Measurements from ENCODE around the gene HAPLN2.

HAPLN2 gene

DNA sequence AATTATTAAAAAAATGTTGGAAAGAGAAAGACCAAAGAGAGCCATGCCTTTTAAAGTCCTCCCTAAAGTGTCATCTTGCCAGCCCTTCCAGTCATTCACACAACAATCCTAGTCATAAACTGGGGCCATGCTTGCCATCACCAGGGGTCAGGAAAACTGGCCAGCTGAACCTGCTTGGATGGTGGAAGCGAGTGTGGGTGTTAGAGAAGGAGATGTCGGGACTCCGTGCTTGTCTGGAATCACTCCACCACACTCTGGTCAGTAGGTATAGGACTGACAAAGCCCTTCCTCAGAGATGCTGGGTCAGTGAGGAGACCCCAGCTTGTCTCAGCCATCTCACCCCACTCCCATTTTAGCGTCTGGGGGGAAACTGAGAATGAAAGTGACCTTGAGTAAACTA is 3.3 kb upstream of the HAPLN2 start:
- Histone ChIP-seq H3K4ac (ENCODE audit: low read length) (no peak overlapping the region), H3K18ac (ENCODE audit: low read length) (no peak overlapping the region), H2BK5ac (ENCODE audit: low read length) (no peak overlapping the region), H3K79me1 (ENCODE audit: low read depth, low read length) (no peaks in the 10 kb centered on the region), H3K4me2 (ENCODE audit: insufficient read depth, low read length, poor library complexity, severe bottlenecking) (no peak overlapping the region), H3K36me3 (replicated peaks in 1 of 2; ENCODE audit: control insufficient read depth in 2 of 2, insufficient read depth in 2 of 2, low read length in 2 of 2) (no peaks in the 10 kb centered on the region), H3K23ac (ENCODE audit: low read depth, low read length, poor library complexity) (no peak overlapping the region), H3K27ac (replicated peaks; ENCODE audit: low read length) (no peak overlapping the region), H3K9me3 (replicated peaks in 1 of 2; ENCODE audit: control insufficient read depth in 2 of 2, insufficient read depth in 1 of 2, low read depth in 1 of 2, low read length in 2 of 2) (no peaks in the 10 kb centered on the region), H3K14ac (ENCODE audit: low read length) (no peak overlapping the region), H4K8ac (ENCODE audit: low read depth, low read length) (no peak overlapping the region), H3K4me1 (ENCODE audit: control insufficient read depth in 2 of 2, insufficient read depth in 1 of 2, low read depth in 1 of 2, low read length in 2 of 2) (no peaks in the 10 kb centered on the region), H2BK12ac (ENCODE audit: low read length) (no peak overlapping the region), H2AFZ (ENCODE audit: low read length) (no peak overlapping the region), H4K91ac (ENCODE audit: low read depth, low read length, poor library complexity) (no peak overlapping the region), H2BK120ac (ENCODE audit: low read depth, low read length) (no peak overlapping the region), H3K9ac (ENCODE audit: low read depth, low read length, poor library complexity) (no peak overlapping the region), H2AK5ac (ENCODE audit: low read depth, low read length) (no peak overlapping the region), H3K4me3 (ENCODE audit: low read length in 2 of 2) (no peak overlapping the region), H2BK15ac (ENCODE audit: low read length) (no peak overlapping the region), H3K27me3 (ENCODE audit: control insufficient read depth in 3 of 3, insufficient read depth in 3 of 3, low read depth in 1 of 3, low read length in 3 of 3) (peaks cover 0 to 48% (median 14%) of the 10 kb centered on the region in 3 experiments)
- no CpG with 5 or more reads among the region's 4 CpGs for WGBS, 2 donors (ENCODE audit: extremely low coverage in 2 of 2, insufficient read length in 2 of 2, insufficient replicate concordance in 1 of 2)
- DNase-seq (ENCODE audit: low spot score), result no peak

DNA sequence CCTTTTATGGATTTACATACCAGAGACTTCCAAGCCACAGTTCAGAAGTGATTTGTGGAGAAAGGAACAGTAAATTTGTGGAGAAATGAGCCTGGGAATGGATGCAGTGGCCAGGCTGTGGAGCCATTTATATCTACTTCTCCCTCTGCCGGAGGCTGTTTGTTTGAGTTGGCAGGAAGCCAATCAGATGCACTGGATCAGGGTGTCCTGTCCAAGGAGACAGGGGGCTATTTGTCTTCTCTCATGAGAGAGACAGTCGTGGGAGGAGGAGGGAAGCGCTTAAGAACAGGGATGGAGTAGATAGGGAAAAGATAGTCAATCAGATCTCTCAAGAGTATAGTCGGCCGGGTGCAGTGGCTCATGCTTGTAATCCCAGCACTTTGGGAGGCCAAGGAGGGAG is 2.8 kb upstream of the HAPLN2 start:
- no peak for DNase-seq (ENCODE audit: low spot score)

DNA sequence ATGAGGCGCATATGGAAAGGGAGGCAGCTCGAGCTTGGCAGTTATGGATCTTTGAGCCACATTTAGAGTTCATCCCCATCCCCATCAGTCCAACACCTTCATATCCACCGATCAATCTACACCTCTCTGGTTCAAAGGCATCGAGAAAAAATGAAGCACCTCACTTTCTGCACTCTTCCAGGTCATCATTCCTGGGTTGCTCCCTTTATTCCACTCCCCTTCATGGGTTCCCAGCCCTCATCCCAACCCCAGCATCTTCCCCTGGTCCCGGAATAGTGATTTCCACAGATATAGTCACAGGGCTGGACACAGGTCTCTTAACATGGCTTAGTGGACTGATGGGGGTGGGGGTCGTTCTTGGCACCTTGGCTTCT is 354 bp downstream of the HAPLN2 start:
- no peak overlapping the region for H2BK120ac ChIP-seq (ENCODE audit: low read depth, low read length)
- H3K27me3 ChIP-seq (ENCODE audit: control insufficient read depth in 3 of 3, insufficient read depth in 3 of 3, low read depth in 1 of 3, low read length in 3 of 3), result peaks cover 11 to 67% (median 43%) of the 10 kb centered on the region in 3 experiments
- H3K36me3 ChIP-seq (replicated peaks in 1 of 2; ENCODE audit: control insufficient read depth in 2 of 2, insufficient read depth in 2 of 2, low read length in 2 of 2), result no peaks in the 10 kb centered on the region
- H3K14ac ChIP-seq (ENCODE audit: low read length), result no peak overlapping the region
- no peak overlapping the region for H2BK12ac ChIP-seq (ENCODE audit: low read length)
- H3K27ac ChIP-seq (replicated peaks; ENCODE audit: low read length), result no peak overlapping the region
- H2BK15ac ChIP-seq (ENCODE audit: low read length), result no peak overlapping the region
- no peak overlapping the region for H2AFZ ChIP-seq (ENCODE audit: low read length)
- H3K4me2 ChIP-seq (ENCODE audit: insufficient read depth, low read length, poor library complexity, severe bottlenecking), result no peak overlapping the region
- no peak overlapping the region for H2BK5ac ChIP-seq (ENCODE audit: low read length)
- peaks cover 0 to 3% of the 10 kb centered on the region in 2 donors for H3K4me1 ChIP-seq (ENCODE audit: control insufficient read depth in 2 of 2, insufficient read depth in 1 of 2, low read depth in 1 of 2, low read length in 2 of 2)
- H2AK5ac ChIP-seq (ENCODE audit: low read depth, low read length), result no peak overlapping the region
- no CpG with 5 or more reads among the region's 6 CpGs for WGBS, 2 donors (ENCODE audit: extremely low coverage in 2 of 2, insufficient read length in 2 of 2, insufficient replicate concordance in 1 of 2)
- no peak for DNase-seq (ENCODE audit: low spot score)
- H3K23ac ChIP-seq (ENCODE audit: low read depth, low read length, poor library complexity), result no peak overlapping the region
- no peak overlapping the region for H4K91ac ChIP-seq (ENCODE audit: low read depth, low read length, poor library complexity)
- no peaks in the 10 kb centered on the region for H3K79me1 ChIP-seq (ENCODE audit: low read depth, low read length)
- H3K4ac ChIP-seq (ENCODE audit: low read length), result no peak overlapping the region
- H4K8ac ChIP-seq (ENCODE audit: low read depth, low read length), result no peak overlapping the region
- peak overlapping the region; percentile 6 for H3K9ac ChIP-seq (ENCODE audit: low read depth, low read length, poor library complexity)
- peaks cover 0 to 4% of the 10 kb centered on the region in 2 donors for H3K9me3 ChIP-seq (replicated peaks in 1 of 2; ENCODE audit: control insufficient read depth in 2 of 2, insufficient read depth in 1 of 2, low read depth in 1 of 2, low read length in 2 of 2)
- no peak overlapping the region for H3K4me3 ChIP-seq (ENCODE audit: low read length in 2 of 2)
- H3K18ac ChIP-seq (ENCODE audit: low read length), result no peak overlapping the region

More for the DNA sequence above, 2.8 kb upstream of the HAPLN2 start:
- no peak overlapping the region for H3K14ac ChIP-seq (ENCODE audit: low read length)
- no peak overlapping the region for H2BK5ac ChIP-seq (ENCODE audit: low read length)
- H3K23ac ChIP-seq (ENCODE audit: low read depth, low read length, poor library complexity), result no peak overlapping the region
- H4K8ac ChIP-seq (ENCODE audit: low read depth, low read length), result no peak overlapping the region
- H2BK12ac ChIP-seq (ENCODE audit: low read length), result no peak overlapping the region
- H2AFZ ChIP-seq (ENCODE audit: low read length), result no peak overlapping the region
- H2BK120ac ChIP-seq (ENCODE audit: low read depth, low read length), result no peak overlapping the region
- H2AK5ac ChIP-seq (ENCODE audit: low read depth, low read length), result no peak overlapping the region
- H3K9ac ChIP-seq (ENCODE audit: low read depth, low read length, poor library complexity), result peak overlapping the region; percentile 10
- no peak overlapping the region for H3K4me3 ChIP-seq (ENCODE audit: low read length in 2 of 2)
- H4K91ac ChIP-seq (ENCODE audit: low read depth, low read length, poor library complexity), result no peak overlapping the region
- H2BK15ac ChIP-seq (ENCODE audit: low read length), result no peak overlapping the region
- no peaks in the 10 kb centered on the region for H3K79me1 ChIP-seq (ENCODE audit: low read depth, low read length)
- H3K4me1 ChIP-seq (ENCODE audit: control insufficient read depth in 2 of 2, insufficient read depth in 1 of 2, low read depth in 1 of 2, low read length in 2 of 2), result no peaks in the 10 kb centered on the region
- peaks cover 0 to 53% (median 18%) of the 10 kb centered on the region in 3 experiments for H3K27me3 ChIP-seq (ENCODE audit: control insufficient read depth in 3 of 3, insufficient read depth in 3 of 3, low read depth in 1 of 3, low read length in 3 of 3)
- H3K27ac ChIP-seq (replicated peaks; ENCODE audit: low read length), result no peak overlapping the region
- H3K36me3 ChIP-seq (replicated peaks in 1 of 2; ENCODE audit: control insufficient read depth in 2 of 2, insufficient read depth in 2 of 2, low read length in 2 of 2), result no peaks in the 10 kb centered on the region
- no peaks in the 10 kb centered on the region for H3K9me3 ChIP-seq (replicated peaks in 1 of 2; ENCODE audit: control insufficient read depth in 2 of 2, insufficient read depth in 1 of 2, low read depth in 1 of 2, low read length in 2 of 2)
- no peak overlapping the region for H3K18ac ChIP-seq (ENCODE audit: low read length)
- H3K4me2 ChIP-seq (ENCODE audit: insufficient read depth, low read length, poor library complexity, severe bottlenecking), result no peak overlapping the region
- no CpG with 5 or more reads among the region's 5 CpGs for WGBS, 2 donors (ENCODE audit: extremely low coverage in 2 of 2, insufficient read length in 2 of 2, insufficient replicate concordance in 1 of 2)
- no peak overlapping the region for H3K4ac ChIP-seq (ENCODE audit: low read length)

DNA sequence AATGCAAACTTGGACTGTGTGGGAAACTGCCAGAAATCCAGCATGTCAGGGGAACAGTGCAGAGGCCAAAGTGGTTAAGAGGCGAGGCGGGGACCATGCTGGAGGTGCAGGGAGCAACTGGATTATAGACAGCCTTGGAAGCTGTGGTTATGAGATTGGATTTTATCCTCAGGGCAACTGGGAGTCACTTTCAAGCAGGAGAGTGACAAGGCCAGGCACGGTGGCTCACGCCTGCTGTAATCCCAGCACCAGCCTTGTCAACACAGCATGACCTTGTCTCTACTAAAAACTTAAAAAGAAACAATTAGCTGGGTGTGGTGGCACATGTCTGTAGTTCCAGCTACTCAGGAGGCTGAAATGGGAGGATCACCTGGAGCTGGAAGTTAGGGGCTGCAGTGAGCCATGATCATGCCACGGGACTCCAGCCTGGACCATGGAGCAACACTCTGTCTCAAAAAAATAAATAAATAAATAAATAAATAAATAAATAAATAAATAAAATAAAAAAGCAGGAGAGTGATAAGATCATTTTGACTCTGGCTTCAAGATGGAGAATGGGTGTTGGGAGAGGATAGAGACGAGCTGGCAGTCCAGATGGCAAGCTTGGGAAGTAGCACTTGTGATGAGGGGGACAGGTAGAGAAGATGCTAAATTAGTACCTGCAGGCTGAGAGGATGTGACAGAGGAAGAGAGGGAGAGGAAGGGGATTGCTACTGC is 3.5 kb downstream of the HAPLN2 start:
- Histone ChIP-seq H2BK12ac (ENCODE audit: low read length) (no peak overlapping the region), H3K4me2 (ENCODE audit: insufficient read depth, low read length, poor library complexity, severe bottlenecking) (no peak overlapping the region), H2BK15ac (ENCODE audit: low read length) (no peak overlapping the region), H2BK5ac (ENCODE audit: low read length) (no peak overlapping the region), H3K27ac (replicated peaks; ENCODE audit: low read length) (no peak overlapping the region), H3K4me3 (ENCODE audit: low read length in 2 of 2) (peak overlapping the region in 1 of 2 donors; percentile 42), H3K9me3 (replicated peaks in 1 of 2; ENCODE audit: control insufficient read depth in 2 of 2, insufficient read depth in 1 of 2, low read depth in 1 of 2, low read length in 2 of 2) (peaks cover 0 to 4% of the 10 kb centered on the region in 2 donors), H2AK5ac (ENCODE audit: low read depth, low read length) (no peak overlapping the region), H3K79me1 (ENCODE audit: low read depth, low read length) (no peaks in the 10 kb centered on the region), H2BK120ac (ENCODE audit: low read depth, low read length) (no peak overlapping the region), H4K91ac (ENCODE audit: low read depth, low read length, poor library complexity) (no peak overlapping the region), H3K18ac (ENCODE audit: low read length) (no peak overlapping the region), H3K9ac (ENCODE audit: low read depth, low read length, poor library complexity) (no peak overlapping the region), H3K36me3 (replicated peaks in 1 of 2; ENCODE audit: control insufficient read depth in 2 of 2, insufficient read depth in 2 of 2, low read length in 2 of 2) (no peaks in the 10 kb centered on the region), H3K4ac (ENCODE audit: low read length) (no peak overlapping the region), H3K27me3 (ENCODE audit: control insufficient read depth in 3 of 3, insufficient read depth in 3 of 3, low read depth in 1 of 3, low read length in 3 of 3) (peaks cover 23 to 68% (median 58%) of the 10 kb centered on the region in 3 experiments), H4K8ac (ENCODE audit: low read depth, low read length) (no peak overlapping the region), H3K23ac (ENCODE audit: low read depth, low read length, poor library complexity) (no peak overlapping the region), H2AFZ (ENCODE audit: low read length) (no peak overlapping the region), H3K4me1 (ENCODE audit: control insufficient read depth in 2 of 2, insufficient read depth in 1 of 2, low read depth in 1 of 2, low read length in 2 of 2) (peaks cover 6% of the 10 kb centered on the region in 2 donors), H3K14ac (ENCODE audit: low read length) (no peak overlapping the region)
- no CpG with 5 or more reads among the region's 6 CpGs for WGBS, 2 donors (ENCODE audit: extremely low coverage in 2 of 2, insufficient read length in 2 of 2, insufficient replicate concordance in 1 of 2)
- no peak for DNase-seq (ENCODE audit: low spot score)

Measured in neuronal stem cell (in vitro differentiated cells).